H9 (cell line): Measurements from ENCODE around the gene NFE2L3. TPM values are rescaled to one million over a fixed set of nuclear protein-coding genes. Genes with fewer than 3 reads are reported as not detected.

Experiments used
- DNase-seq: peaks from one replicate; pipeline ENCODE4 v3.0.0-alpha.2; 2017
- H2AFZ ChIP-seq: one replicate; pipeline ENCODE4 v1.6.1; 2013; ENCODE audit warnings: mild to moderate bottlenecking, low read length, control low read depth, moderate library complexity
- H2AK5ac ChIP-seq: 2 replicates; pipeline ENCODE4 v1.6.1; 2013; ENCODE audit warnings: low read length, control low read depth, mixed read lengths; ENCODE audit not compliant: insufficient read length
- H2BK120ac ChIP-seq: one replicate; pipeline ENCODE4 v1.6.1; 2013; ENCODE audit warnings: low read depth, mild to moderate bottlenecking, low read length, control low read depth, inconsistent platforms; ENCODE audit not compliant: poor library complexity, severe bottlenecking
- H2BK12ac ChIP-seq: 2 replicates; pipeline ENCODE4 v1.6.1; 2013; ENCODE audit warnings: low read length, control low read depth, mixed read lengths, low read depth; ENCODE audit not compliant: insufficient read length
- H2BK15ac ChIP-seq: 2 replicates; pipeline ENCODE4 v1.6.1; 2013; ENCODE audit warnings: low read depth, low read length, control low read depth
- H2BK20ac ChIP-seq: one replicate; pipeline ENCODE4 v1.6.1; 2013; ENCODE audit warnings: low read depth, mild to moderate bottlenecking, low read length, control low read depth, inconsistent platforms; ENCODE audit not compliant: poor library complexity, severe bottlenecking
- H2BK5ac ChIP-seq: 2 replicates; pipeline ENCODE4 v1.6.1; 2013; ENCODE audit warnings: low read length, control low read depth, mixed read lengths; ENCODE audit not compliant: insufficient read length
- H3K14ac ChIP-seq: 2 replicates; pipeline ENCODE4 v1.6.1; 2013; ENCODE audit warnings: low read length, control low read depth; ENCODE audit not compliant: insufficient read depth
- H3K18ac ChIP-seq: 2 replicates; pipeline ENCODE4 v1.6.1; 2013; ENCODE audit warnings: low read depth, mild to moderate bottlenecking, mixed read lengths, low read length, control low read depth; ENCODE audit not compliant: insufficient read length
- H3K23ac ChIP-seq: 2 replicates; pipeline ENCODE4 v1.6.1; 2013; ENCODE audit warnings: low read length, control low read depth, mixed read lengths, low read depth; ENCODE audit not compliant: insufficient read length
- H3K23me2 ChIP-seq: 2 replicates; pipeline ENCODE4 v1.6.1; 2013; ENCODE audit warnings: low read depth, mild to moderate bottlenecking, mixed read lengths, low read length, control low read depth; ENCODE audit not compliant: insufficient read length, poor library complexity, severe bottlenecking
- H3K27ac ChIP-seq: 2 replicates; pipeline ENCODE4 v1.5.1; 2013; ENCODE audit warnings: low read length, control low read depth, mixed read lengths, low read depth; ENCODE audit not compliant: insufficient read length
- H3K27me3 ChIP-seq: 2 replicates; pipeline ENCODE4 v1.6.1; 2013; ENCODE audit warnings: low read length, control low read depth, inconsistent platforms; ENCODE audit not compliant: insufficient read depth
- H3K4ac ChIP-seq: 2 replicates; pipeline ENCODE4 v1.6.1; 2013; ENCODE audit warnings: low read depth, mild to moderate bottlenecking, control low read depth, inconsistent platforms, low read length, moderate library complexity
- H3K4me1 ChIP-seq: 2 replicates; pipeline ENCODE4 v1.6.1; 2013; ENCODE audit warnings: low read length, control low read depth, inconsistent platforms; ENCODE audit not compliant: insufficient read depth
- H3K4me2 ChIP-seq: 2 replicates; pipeline ENCODE4 v1.6.1; 2013; ENCODE audit warnings: low read length, control low read depth, mixed read lengths; ENCODE audit not compliant: insufficient read length, insufficient read depth
- H3K56ac ChIP-seq: 2 replicates; pipeline ENCODE4 v1.6.1; 2013; ENCODE audit warnings: low read depth, mild to moderate bottlenecking, mixed read lengths, low read length, control low read depth; ENCODE audit not compliant: insufficient read length
- H3K79me1 ChIP-seq: 2 replicates; pipeline ENCODE4 v1.6.1; 2013; ENCODE audit warnings: low read depth, mild to moderate bottlenecking, moderate library complexity, low read length, control low read depth, inconsistent platforms; ENCODE audit not compliant: insufficient read depth, poor library complexity, severe bottlenecking
- H3K79me2 ChIP-seq: 2 replicates; pipeline ENCODE4 v1.6.1; 2013; ENCODE audit warnings: low read length, control low read depth, inconsistent platforms; ENCODE audit not compliant: insufficient read depth
- H3K9ac ChIP-seq: 2 replicates; pipeline ENCODE4 v1.6.1; 2013; ENCODE audit warnings: low read length, control low read depth, mixed read lengths; ENCODE audit not compliant: insufficient read length; ENCODE audit errors: extremely low read depth
- H3K9me3 ChIP-seq: one replicate; pipeline ENCODE4 v1.6.1; 2013; ENCODE audit warnings: low read depth, low read length, inconsistent platforms; ENCODE audit not compliant: control insufficient read depth
- H3T11ph ChIP-seq: one replicate; pipeline ENCODE4 v1.6.1; 2013; ENCODE audit warnings: mild to moderate bottlenecking, low read length, control low read depth, inconsistent platforms
- H4K20me1 ChIP-seq: one replicate; pipeline ENCODE4 v1.6.1; 2013; ENCODE audit not compliant: control insufficient read depth, insufficient read length, insufficient read depth
- H4K5ac ChIP-seq: 2 replicates; pipeline ENCODE4 v1.6.1; 2013; ENCODE audit warnings: low read depth, mild to moderate bottlenecking, mixed read lengths, low read length, control low read depth; ENCODE audit not compliant: insufficient read length
- H4K8ac ChIP-seq: replicated peaks from 2 replicates; pipeline ENCODE4 v1.6.1; 2013; ENCODE audit warnings: low read length, control low read depth, mixed read lengths, low read depth; ENCODE audit not compliant: insufficient read length
- H4K91ac ChIP-seq: 2 replicates; pipeline ENCODE4 v1.6.1; 2013; ENCODE audit warnings: low read depth, mild to moderate bottlenecking, moderate library complexity, mixed read lengths, low read length, control low read depth; ENCODE audit not compliant: insufficient read length
- H3K27ac Mint-ChIP-seq, 3 experiments: 2 replicates in 2 of 3; 3 replicates in 1 of 3; pipeline ENCODE4 v1.8.0; 2020 to 2021; ENCODE audit warnings: mixed read lengths in 3 of 3, mild to moderate bottlenecking in 1 of 3, moderate library complexity in 1 of 3
- H3K27me3 Mint-ChIP-seq: 2 replicates; pipeline ENCODE4 v1.8.0; 2021; ENCODE audit warnings: low read depth, mild to moderate bottlenecking, moderate library complexity, mixed read lengths
- H3K36me3 Mint-ChIP-seq, 3 experiments: 2 replicates in 2 of 3; 3 replicates in 1 of 3; pipeline ENCODE4 v1.8.0; 2020 to 2021; ENCODE audit warnings: low read depth in 3 of 3, mixed read lengths in 3 of 3; ENCODE audit not compliant: insufficient read depth in 1 of 3
- H3K4me1 Mint-ChIP-seq, 2 experiments: 2 replicates each; pipeline ENCODE4 v1.8.0; 2020; ENCODE audit warnings: mixed read lengths in 2 of 2
- H3K4me3 Mint-ChIP-seq, 2 experiments: 2 replicates in 1 of 2; 3 replicates in 1 of 2; pipeline ENCODE4 v1.8.0; 2020 to 2021; ENCODE audit warnings: mild to moderate bottlenecking in 2 of 2, mixed read lengths in 2 of 2, moderate library complexity in 1 of 2
- H3K9me3 Mint-ChIP-seq, 2 experiments: 2 replicates in 1 of 2; 3 replicates in 1 of 2; pipeline ENCODE4 v1.8.0; 2020; ENCODE audit warnings: mild to moderate bottlenecking in 2 of 2, mixed read lengths in 2 of 2, moderate library complexity in 1 of 2
- CTCF ChIP-seq: fragments of 200-600 bp; sonication (generic); conservative IDR thresholded peaks from 3 replicates; pipeline ENCODE4 v1.8.0; 2021; ENCODE audit warnings: antibody characterized with exemption, mild to moderate bottlenecking
- WGBS: extraction: QIAGEN DNeasy Blood & Tissue Kit; methylation state at CpG from one replicate; pipeline ENCODE4 v1.1.7; 2013; ENCODE audit warnings: missing lambda C conversion rate, low lambda C conversion rate, mixed read lengths; ENCODE audit not compliant: insufficient read length; ENCODE audit errors: extremely low coverage; 5-methylcytosine and 5-hydroxymethylcytosine counted together
- total RNA-seq: library from RNA; stranded (reverse); gene quantifications from 2 replicates; pipeline ENCODE4 v1.2.1, GENCODE V29; 2021

Gene NFE2L3
- total RNA-seq, 1 experiment from 2014 or later, result 46.9 TPM

GRCh38 chr7:26192485-26193087 lies 40.6 kb downstream of the NFE2L3 start:
- no peak for TF ChIP-seq CTCF
- Histone ChIP-seq H4K8ac (no peak overlapping the region), H3K14ac (no peak overlapping the region), H3T11ph (no peak overlapping the region), H2AFZ (no peak overlapping the region), H3K4me1 (peaks cover 2% of the 10 kb centered on the region), H3K4me2 (no peak overlapping the region), H3K9ac (no peak overlapping the region), H3K79me2 (peaks cover 22% of the 10 kb centered on the region), H3K79me1 (peaks cover 3% of the 10 kb centered on the region), H3K27me3 (no peaks in the 10 kb centered on the region), H3K4ac (no peak overlapping the region), H2BK5ac (no peak overlapping the region), H3K23me2 (no peaks in the 10 kb centered on the region), H2BK12ac (no peak overlapping the region), H2BK15ac (no peak overlapping the region), H4K20me1 (no peaks in the 10 kb centered on the region), H4K91ac (no peak overlapping the region), H3K9me3 (no peaks in the 10 kb centered on the region), H2AK5ac (no peak overlapping the region), H3K23ac (no peak overlapping the region), H3K27ac (no peak overlapping the region), H2BK120ac (no peak overlapping the region), H3K18ac (no peak overlapping the region), H2BK20ac (no peak overlapping the region), H3K56ac (no peak overlapping the region), H4K5ac (no peak overlapping the region)
- Mint-ChIP-seq H3K4me3 (peak overlapping the region in 1 of 2 experiments; percentile 12; a peak in 1 of 5 replicates), H3K9me3 (0 out of 5 replicates have a peak, but pooled peaks cover 0 to 2% of the 10 kb centered on the region in 2 experiments), H3K36me3 (peaks cover 77 to 94% (median 86%) of the 10 kb centered on the region in 3 experiments), H3K27ac (peak overlapping the region in 1 of 3 experiments; percentile 92; a peak in 2 of 7 replicates), H3K27me3 (no peaks in the 10 kb centered on the region; the same call in 1 of the 2 replicates), H3K4me1 (peaks cover 41 to 57% of the 10 kb centered on the region in 2 experiments)
- no peak for DNase-seq
- WGBS, result no CpG with 5 or more reads among the region's 3 CpGs
